CD14-positive monocyte (primary cell): ENCODE data around the gene LASP1. TPM values are rescaled to one million over a fixed set of nuclear protein-coding genes. Genes with fewer than 3 reads are reported as not detected.
"Not testable (repeated sequence)": the region's sequence is repeated elsewhere in the genome, so short reads cannot be mapped to it uniquely, and the experiment has no call there.

Experiments
- DNase-seq, 3 donors: peaks; one replicate each; pipeline ENCODE4 v3.0.0-alpha.2; 2011 to 2022
- H2AFZ ChIP-seq: 2 replicates; pipeline ENCODE4 v1.6.0; 2012; ENCODE audit warnings: mild to moderate bottlenecking, low read depth, low read length, inconsistent platforms; ENCODE audit not compliant: insufficient read depth, poor library complexity, severe bottlenecking
- H3K27ac ChIP-seq, 2 donors: 1 replicate in 1 of 2; 2 replicates in 1 of 2; pipeline ENCODE4 v1.5.1; 2012 to 2013; ENCODE audit warnings: low read length in 2 of 2, control low read depth in 1 of 2, inconsistent platforms in 1 of 2, low read depth in 1 of 2, mild to moderate bottlenecking in 1 of 2
- H3K27me3 ChIP-seq, 2 donors: one replicate each; pipeline versions ENCODE4 v1.6.0 to v1.6.1; 2011 to 2013; ENCODE audit warnings: low read length in 2 of 2; ENCODE audit not compliant: control insufficient read depth in 2 of 2, insufficient read depth in 2 of 2
- H3K36me3 ChIP-seq, 2 donors: replicated peaks in 1 of 2; 1 replicate in 1 of 2; 2 replicates in 1 of 2; pipeline versions ENCODE4 v1.5.1 to v1.6.1; 2012 to 2013; ENCODE audit warnings: low read length in 2 of 2, control low read depth in 1 of 2, inconsistent platforms in 1 of 2, mild to moderate bottlenecking in 1 of 2; ENCODE audit not compliant: insufficient read depth in 2 of 2, control insufficient read depth in 1 of 2
- H3K4me1 ChIP-seq, 2 donors: 1 replicate in 1 of 2; 2 replicates in 1 of 2; pipeline versions ENCODE4 v1.5.1 to v1.6.1; 2012 to 2013; ENCODE audit warnings: low read length in 2 of 2, control low read depth in 1 of 2, inconsistent platforms in 1 of 2, mild to moderate bottlenecking in 1 of 2, moderate library complexity in 1 of 2; ENCODE audit not compliant: insufficient read depth in 2 of 2, control insufficient read depth in 1 of 2
- H3K4me2 ChIP-seq: replicated peaks from 2 replicates; pipeline ENCODE3; 2012; ENCODE audit warnings: low read length, moderate library complexity, mild to moderate bottlenecking; ENCODE audit not compliant: poor library complexity, severe bottlenecking; ENCODE audit errors: extremely low read depth
- H3K4me3 ChIP-seq, 3 experiments: fragments of 200-600 bp in 1 of 3; sonication (generic) in 1 of 3; replicated peaks in 1 of 3; 1 replicate in 2 of 3; 2 replicates in 1 of 3; pipeline ENCODE4 v1.5.1; 2011 to 2013; ENCODE audit warnings: low read length in 3 of 3, mild to moderate bottlenecking in 3 of 3, control low read depth in 2 of 3, low read depth in 2 of 3, inconsistent platforms in 1 of 3, moderate library complexity in 1 of 3
- H3K79me2 ChIP-seq: 2 replicates; pipeline ENCODE4 v1.6.0; 2012; ENCODE audit warnings: mild to moderate bottlenecking, control low read depth, inconsistent platforms, low read length, moderate library complexity; ENCODE audit not compliant: insufficient read depth
- H3K9ac ChIP-seq: 2 replicates; pipeline ENCODE4 v1.6.0; 2017; ENCODE audit warnings: low read length, mild to moderate bottlenecking; ENCODE audit not compliant: insufficient read depth, poor library complexity, severe bottlenecking
- H3K9me3 ChIP-seq, 2 donors: replicated peaks in 1 of 2; 1 replicate in 1 of 2; 2 replicates in 1 of 2; pipeline versions ENCODE4 v1.5.1 to v1.6.1; 2012 to 2013; ENCODE audit warnings: low read length in 2 of 2, control low read depth in 1 of 2; ENCODE audit not compliant: control insufficient read depth in 1 of 2, insufficient read depth in 1 of 2
- H4K20me1 ChIP-seq: 2 replicates; pipeline ENCODE4 v1.6.0; 2012; ENCODE audit warnings: mild to moderate bottlenecking, low read length, control low read depth, moderate library complexity; ENCODE audit not compliant: insufficient read depth
- H3K27ac Mint-ChIP-seq, 7 donors: one replicate each; pipeline ENCODE4 v1.8.0; 2020; ENCODE audit warnings: mild to moderate bottlenecking in 7 of 7, mixed read lengths in 7 of 7, moderate library complexity in 6 of 7, inconsistent platforms in 2 of 7
- H3K27me3 Mint-ChIP-seq, 3 donors: one replicate each; pipeline ENCODE4 v1.8.0; 2021 to 2022; ENCODE audit warnings: low read depth in 3 of 3, mild to moderate bottlenecking in 3 of 3, mixed read lengths in 3 of 3, moderate library complexity in 3 of 3, inconsistent platforms in 1 of 3
- H3K36me3 Mint-ChIP-seq, 2 donors: one replicate each; pipeline ENCODE4 v1.8.0; 2020; ENCODE audit warnings: mixed read lengths in 2 of 2, inconsistent platforms in 1 of 2, mild to moderate bottlenecking in 1 of 2
- H3K4me1 Mint-ChIP-seq: one replicate; pipeline ENCODE4 v1.8.0; 2020; ENCODE audit warnings: mild to moderate bottlenecking, mixed read lengths
- H3K4me3 Mint-ChIP-seq, 2 donors: one replicate each; pipeline ENCODE4 v1.8.0; 2020; ENCODE audit warnings: mild to moderate bottlenecking in 2 of 2, mixed read lengths in 2 of 2, moderate library complexity in 1 of 2
- H3K9me3 Mint-ChIP-seq, 7 donors: one replicate each; pipeline ENCODE4 v1.8.0; 2020 to 2022; ENCODE audit warnings: mixed read lengths in 7 of 7, mild to moderate bottlenecking in 6 of 7, moderate library complexity in 6 of 7, inconsistent platforms in 2 of 7
- CTCF ChIP-seq: fragments of 200-600 bp; IDR thresholded peaks from one replicate; pipeline ENCODE4 v1.8.0; 2022; ENCODE audit warnings: antibody characterized with exemption, mild to moderate bottlenecking
- WGBS: methylation state at CpG from one replicate; pipeline ENCODE4 v1.1.5; 2013; ENCODE audit warnings: missing lambda C conversion rate; ENCODE audit not compliant: insufficient coverage; 5-methylcytosine and 5-hydroxymethylcytosine counted together
- intact Hi-C, 2 donors: fragments of 100-400 bp; cut with micrococcal nuclease; formaldehyde crosslinking; loops; one replicate each; pipeline versions ENCODE4 v1.15.0 to v1.15.1; 2023
- polyA plus RNA-seq, 3 donors: library from polyadenylated mRNA; depleted of rRNA in 1 of 3; unstranded in 2 of 3; stranded (reverse) in 1 of 3; fragments of 300-500 nt in 2 of 3; fragments of >200 nt in 1 of 3; fragmentation: Illumina TruSeq in 2 of 3; gene quantifications; 1 replicate in 2 of 3; 2 replicates in 1 of 3; pipeline ENCODE4 v1.2.3, GENCODE V29; 2012 to 2021

Gene LASP1
- polyA plus RNA-seq, 3 donors: 55.9 to 93.7 (median 70.6) TPM

DNA sequence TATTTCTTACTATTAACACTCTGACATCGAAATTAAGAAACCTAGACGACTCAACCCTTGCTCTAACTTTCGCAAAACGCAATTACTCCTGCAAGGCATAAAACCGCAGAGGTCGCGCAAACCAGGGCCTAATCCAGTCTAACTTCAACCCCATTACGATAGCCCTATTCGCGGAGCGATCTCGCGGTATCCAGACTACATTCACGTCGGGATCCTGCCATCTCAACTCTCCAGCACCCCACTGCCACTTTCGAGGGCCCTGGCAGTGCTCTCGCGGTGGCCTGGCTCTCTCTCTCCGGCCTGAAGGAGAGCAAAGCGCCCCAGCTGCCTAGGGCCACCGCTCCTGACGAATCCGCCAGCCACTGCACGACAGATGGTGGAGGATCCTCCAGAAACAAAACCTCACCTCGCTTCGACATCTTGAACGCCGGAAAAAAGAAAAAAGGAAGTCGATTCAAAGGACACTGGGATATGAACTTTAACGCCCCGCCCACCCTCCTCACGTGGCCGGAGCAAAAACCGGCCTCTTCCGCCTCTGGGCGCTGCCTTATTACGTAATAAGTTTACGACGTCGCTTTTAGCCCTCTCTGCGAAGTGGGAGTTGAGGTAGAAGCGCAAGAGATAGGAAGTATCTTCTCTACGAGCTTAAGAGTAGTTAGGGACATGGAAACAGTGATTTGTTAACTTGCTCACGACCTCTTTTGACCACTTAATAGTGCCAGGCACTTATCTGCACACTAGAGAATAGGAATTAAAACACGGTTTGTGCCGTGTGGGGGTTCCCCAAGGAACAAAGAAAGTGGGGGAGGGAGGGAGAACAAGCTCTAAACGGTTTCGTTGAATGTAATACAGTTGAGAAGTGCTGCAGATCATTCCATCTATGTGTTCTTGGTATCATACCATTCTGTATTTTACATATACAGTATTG is 16.3 kb upstream of the LASP1 start, which contains the start of gene RPL23:
Gene RPL23, minus strand, starts transcription at position 430 of the 928 bp plus-strand sequence. Its CDS starts 11 bp downstream, at position 419.
- Histone ChIP-seq H3K27ac (peak within 1 kb of the TSS; percentile 90 to 94), H3K9me3 (no peaks in the 10 kb centered on the region), H4K20me1 (peaks cover 46% of the 10 kb centered on the region), H3K4me2 (peak within 1 kb of the TSS; percentile 95), H3K9ac (peak within 1 kb of the TSS; percentile 83), H2AFZ (peak within 1 kb of the TSS; percentile 72), H3K4me1 (peaks cover 42 to 51% of the 10 kb centered on the region in 2 donors), H3K4me3 (peak within 1 kb of the TSS; percentile 87 to 95 (median 90)), H3K27me3 (no peaks in the 10 kb centered on the region), H3K36me3 (peaks cover 38 to 40% of the 10 kb centered on the region in 2 donors), H3K79me2 (peaks cover 44% of the 10 kb centered on the region)
- peak; percentile 98 for DNase-seq
- 0% methylated on average over 24 of the region's 48 CpGs for WGBS
- Mint-ChIP-seq H3K4me1 (peaks cover 46% of the 10 kb centered on the region), H3K27me3 (peaks cover 0 to 4% (median 2%) of the 10 kb centered on the region in 3 donors), H3K27ac (peak within 1 kb of the TSS; percentile 98 to 99 (median 99)), H3K36me3 (peaks cover 40 to 43% of the 10 kb centered on the region in 2 donors), H3K9me3 (peaks cover 0 to 4% (median 0%) of the 10 kb centered on the region in 7 donors), H3K4me3 (peak within 1 kb of the TSS; percentile 91 to 96)
- intact Hi-C loops: loop anchor here (1.0 to 10.0 kb wide), 3 partner anchors 15 to 51 kb away; partner anchors contain the start of gene CWC25 (in 1 of the 2)
- TF ChIP-seq CTCF: no peak

GRCh38 chr17:38855101-38855714 is 14.7 kb upstream of the LASP1 start:
- peak overlapping the region in 2 of 7 donors; percentile 43 to 63 for H3K27ac Mint-ChIP-seq
- not testable (repeated sequence) for H2AFZ ChIP-seq, H3K27ac ChIP-seq, H3K4me3 ChIP-seq, H3K9ac ChIP-seq, H3K4me2 ChIP-seq, H3K27me3 Mint-ChIP-seq, H3K9me3 Mint-ChIP-seq, DNase-seq, H3K27me3 ChIP-seq, H3K9me3 ChIP-seq
- H3K36me3 Mint-ChIP-seq: peaks cover 26 to 27% of the 10 kb centered on the region in 2 donors
- H3K4me1 ChIP-seq: peaks cover 42 to 51% of the 10 kb centered on the region in 2 donors
- WGBS: 88% methylated on average over 21 of the region's 28 CpGs
- H3K79me2 ChIP-seq: peaks cover 33% of the 10 kb centered on the region
- H3K4me3 Mint-ChIP-seq: peak overlapping the region in 1 of 2 donors; percentile 37
- intact Hi-C loops: loop anchor here (2.0 to 10.0 kb wide), 3 partner anchors 14 to 50 kb away; no protein-coding TSS in a partner anchor
- peaks cover 46% of the 10 kb centered on the region for H3K4me1 Mint-ChIP-seq
- peaks cover 29% of the 10 kb centered on the region for H4K20me1 ChIP-seq
- peaks cover 22 to 24% of the 10 kb centered on the region in 2 donors for H3K36me3 ChIP-seq
